Activated CD8-positive, alpha-beta T cell treated with anti-CD3 and anti-CD28 coated beads for 36 hours (primary cell): ENCODE measurements around the gene FAM162A. TPM values are rescaled to one million over a fixed set of nuclear protein-coding genes. Genes with fewer than 3 reads are reported as not detected.
"Not testable (repeated sequence)": the region's sequence is repeated elsewhere in the genome, so short reads cannot be mapped to it uniquely, and the experiment has no call there.

Experiments used
- ATAC-seq: fragments of 200-7000 bp; cut with Tn5 transposase; one replicate; pipeline ENCODE4 v1.10.0; 2021; ENCODE audit warnings: mild to moderate bottlenecking, moderate library complexity
- CTCF ChIA-PET: fragments of 350-600 bp; sonication (Branson Sonifier 250); formaldehyde crosslinking; loops from one replicate; lab custom pipeline; 2021; ENCODE audit warnings: antibody characterized with exemption; lab: Charles Lee
- POLR2A ChIA-PET: fragments of 350-600 bp; sonication (Branson Sonifier 250); formaldehyde crosslinking; loops from one replicate; lab custom pipeline; 2021; ENCODE audit warnings: antibody characterized with exemption; lab: Charles Lee
- DNase-seq: peaks from one replicate; pipeline ENCODE4 v3.0.0-alpha.2; 2020
- H3K27ac Mint-ChIP-seq: one replicate; pipeline ENCODE4 v1.8.0; 2021; ENCODE audit warnings: mild to moderate bottlenecking, mixed read lengths
- H3K27me3 Mint-ChIP-seq: one replicate; pipeline ENCODE4 v1.8.0; 2021; ENCODE audit warnings: mixed read lengths
- H3K36me3 Mint-ChIP-seq: one replicate; pipeline ENCODE4 v1.8.0; 2021; ENCODE audit warnings: low read depth, mixed read lengths
- H3K4me1 Mint-ChIP-seq: one replicate; pipeline ENCODE4 v1.8.0; 2021; ENCODE audit warnings: low read depth, mixed read lengths
- H3K4me3 Mint-ChIP-seq: one replicate; pipeline ENCODE4 v1.8.0; 2021; ENCODE audit warnings: mild to moderate bottlenecking, moderate library complexity, mixed read lengths
- H3K9me3 Mint-ChIP-seq: one replicate; pipeline ENCODE4 v1.8.0; 2021; ENCODE audit warnings: mixed read lengths
- intact Hi-C: fragments of 100-400 bp; cut with micrococcal nuclease; formaldehyde crosslinking; loops from one replicate; pipeline ENCODE4 v1.10.0; 2022
- total RNA-seq, 2 experiments: library from RNA; stranded (reverse); gene quantifications; one replicate each; pipeline ENCODE4 v1.2.3, GENCODE V29; 2021
- TF ChIP-seq, protein P1 (sequence below): fragments of 200-600 bp; IDR thresholded peaks from one replicate; pipeline ENCODE4 v1.8.0; 2022; ENCODE audit warnings: antibody characterized with exemption, mild to moderate bottlenecking

The FAM162A gene
- total RNA-seq, 2 experiments from 2014 or later = 202 to 204 TPM

DNA sequence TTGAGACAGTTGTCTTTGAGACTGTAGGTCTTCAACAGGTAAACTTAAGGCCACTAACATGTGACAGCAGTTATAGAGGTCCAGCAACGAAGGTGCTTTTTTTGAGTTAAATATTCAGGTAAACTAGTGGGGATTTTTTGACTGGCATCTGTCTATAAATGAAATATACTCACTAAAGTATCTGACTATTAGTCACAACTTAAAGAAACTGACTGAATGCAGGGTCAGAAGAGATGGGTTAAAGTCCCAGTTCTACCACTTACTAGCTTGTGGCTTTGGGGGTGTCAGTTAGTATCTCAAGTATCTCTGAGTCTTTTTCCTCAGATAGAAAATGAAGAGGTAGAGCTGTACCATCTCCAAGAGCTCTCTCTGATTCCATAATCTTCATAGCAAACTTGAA lies 18.9 kb upstream of the FAM162A start:
- peak overlapping the region; percentile 78 for H3K27ac Mint-ChIP-seq
- intact Hi-C loops = no loop called here
- TF ChIP-seq, protein P1, sequence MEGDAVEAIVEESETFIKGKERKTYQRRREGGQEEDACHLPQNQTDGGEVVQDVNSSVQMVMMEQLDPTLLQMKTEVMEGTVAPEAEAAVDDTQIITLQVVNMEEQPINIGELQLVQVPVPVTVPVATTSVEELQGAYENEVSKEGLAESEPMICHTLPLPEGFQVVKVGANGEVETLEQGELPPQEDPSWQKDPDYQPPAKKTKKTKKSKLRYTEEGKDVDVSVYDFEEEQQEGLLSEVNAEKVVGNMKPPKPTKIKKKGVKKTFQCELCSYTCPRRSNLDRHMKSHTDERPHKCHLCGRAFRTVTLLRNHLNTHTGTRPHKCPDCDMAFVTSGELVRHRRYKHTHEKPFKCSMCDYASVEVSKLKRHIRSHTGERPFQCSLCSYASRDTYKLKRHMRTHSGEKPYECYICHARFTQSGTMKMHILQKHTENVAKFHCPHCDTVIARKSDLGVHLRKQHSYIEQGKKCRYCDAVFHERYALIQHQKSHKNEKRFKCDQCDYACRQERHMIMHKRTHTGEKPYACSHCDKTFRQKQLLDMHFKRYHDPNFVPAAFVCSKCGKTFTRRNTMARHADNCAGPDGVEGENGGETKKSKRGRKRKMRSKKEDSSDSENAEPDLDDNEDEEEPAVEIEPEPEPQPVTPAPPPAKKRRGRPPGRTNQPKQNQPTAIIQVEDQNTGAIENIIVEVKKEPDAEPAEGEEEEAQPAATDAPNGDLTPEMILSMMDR = no peak
- H3K4me1 Mint-ChIP-seq = peaks cover 20% of the 10 kb centered on the region
- H3K4me3 Mint-ChIP-seq = no peak overlapping the region
- H3K27me3 Mint-ChIP-seq = no peaks in the 10 kb centered on the region
- ATAC-seq = peak; percentile 57
- H3K36me3 Mint-ChIP-seq = peaks cover 51% of the 10 kb centered on the region
- ChIA-PET CTCF (interaction anchor here (0.9 to 1.3 kb wide), 2 partner anchors 9 to 819 kb away, joined by 3 read pairs; no protein-coding TSS in a partner anchor), POLR2A (no interaction called here)
- H3K9me3 Mint-ChIP-seq = no peaks in the 10 kb centered on the region
- DNase-seq = no peak

DNA sequence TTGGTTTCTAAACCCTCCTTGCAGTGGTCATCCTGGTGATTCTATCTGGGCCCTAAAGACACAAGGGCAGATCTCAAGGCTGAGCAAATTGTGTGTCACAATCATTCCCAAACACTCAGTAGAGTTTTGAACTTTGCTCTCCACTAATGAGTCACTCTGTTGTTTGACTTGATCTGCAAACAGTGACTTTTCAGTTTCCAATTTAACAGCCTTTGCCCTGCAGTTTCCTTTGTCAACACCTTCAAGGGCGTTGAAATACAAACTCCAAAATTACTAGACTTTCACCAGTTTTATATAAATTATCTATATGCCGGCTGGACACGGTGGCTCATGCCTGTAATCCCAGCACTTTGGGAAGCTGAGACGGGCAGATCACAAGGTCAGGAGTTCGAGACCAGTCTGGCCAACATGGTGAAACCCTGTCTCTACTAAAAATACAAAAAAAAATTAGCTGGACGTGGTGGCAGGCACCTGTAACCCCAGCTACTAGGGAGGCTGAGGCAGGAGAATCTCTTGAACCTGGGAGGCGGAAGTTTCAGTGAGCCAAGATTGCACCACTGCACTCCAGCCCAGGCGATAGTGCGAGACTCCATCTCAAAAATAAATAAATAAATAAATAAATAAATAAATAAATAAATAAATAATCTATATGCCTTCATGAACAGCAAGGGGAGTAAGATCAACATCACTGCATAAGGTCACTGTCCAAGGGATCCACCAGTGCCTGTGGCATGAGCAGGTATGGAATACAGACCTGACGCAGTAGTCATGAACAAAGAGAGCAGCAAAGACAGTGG lies 18.2 kb upstream of the FAM162A start:
- POLR2A ChIA-PET, H3K4me3 Mint-ChIP-seq, H3K27me3 Mint-ChIP-seq, H3K9me3 Mint-ChIP-seq, intact Hi-C loops, DNase-seq: not testable (repeated sequence)
- Mint-ChIP-seq H3K36me3 (peaks cover 54% of the 10 kb centered on the region), H3K27ac (peak overlapping the region; percentile 78), H3K4me1 (peaks cover 20% of the 10 kb centered on the region)
- ATAC-seq = peak; percentile 80
- CTCF ChIA-PET = interaction anchor here (0.9 to 1.4 kb wide), 3 partner anchors 9 to 820 kb away, joined by 3 to 4 read pairs (median 3); no protein-coding TSS in a partner anchor

DNA sequence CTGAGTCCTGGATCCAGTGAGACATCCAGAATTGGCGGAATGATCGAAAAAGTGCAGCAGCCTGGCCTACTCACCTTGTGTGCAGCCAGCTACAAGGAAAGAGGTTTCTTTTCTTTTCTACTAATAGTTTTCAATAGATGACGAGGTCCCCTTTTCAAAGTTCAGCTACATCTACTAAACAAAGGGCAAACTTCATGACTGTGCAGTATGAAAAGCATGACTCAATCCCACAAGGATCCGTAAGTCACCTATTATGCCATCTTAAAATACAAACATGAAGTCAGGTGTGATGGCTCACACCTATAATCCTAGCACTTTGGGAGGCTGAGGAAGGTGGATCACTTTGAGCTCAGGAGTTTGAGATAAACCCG lies 17.6 kb upstream of the FAM162A start:
- CTCF ChIA-PET = interaction anchor here (1.4 kb wide), 1 partner anchor 67 kb away, joined by 4 read pairs; no protein-coding TSS in a partner anchor
- intact Hi-C loops = no loop called here
- POLR2A ChIA-PET = interaction anchor here (0.8 kb wide), 1 partner anchor 9 kb away, joined by 3 read pairs; no protein-coding TSS in a partner anchor
- DNase-seq = no peak
- no peaks in the 10 kb centered on the region for H3K27me3 Mint-ChIP-seq
- no peak overlapping the region for H3K4me3 Mint-ChIP-seq
- peak overlapping the region; percentile 72 for H3K27ac Mint-ChIP-seq
- TF ChIP-seq, protein P1 = no peak
- ATAC-seq = peak; percentile 15
- peaks cover 20% of the 10 kb centered on the region for H3K4me1 Mint-ChIP-seq
- H3K9me3 Mint-ChIP-seq = no peaks in the 10 kb centered on the region
- H3K36me3 Mint-ChIP-seq = peaks cover 58% of the 10 kb centered on the region

DNA sequence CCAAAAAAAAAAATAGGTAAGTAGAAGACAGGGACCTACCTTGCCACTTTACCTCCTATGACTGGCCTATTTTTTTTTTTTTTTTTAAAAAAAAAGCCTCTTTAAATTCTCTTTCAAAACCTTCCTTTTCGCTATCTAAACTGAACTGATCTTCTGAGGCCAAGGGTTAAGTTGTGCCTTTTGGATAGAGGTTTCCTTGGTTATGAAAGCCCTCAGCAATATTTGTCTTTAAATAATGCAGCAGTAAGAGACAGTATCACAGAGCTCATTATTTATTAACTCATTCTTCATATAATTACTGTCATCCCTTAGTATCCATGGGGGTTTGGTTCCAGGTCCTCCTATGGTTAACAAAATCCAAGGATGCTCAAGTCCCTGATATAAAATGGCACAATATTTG lies 9.9 kb upstream of the FAM162A start:
- TF ChIP-seq, protein P1 = no peak
- ChIA-PET POLR2A (no interaction called here), CTCF (interaction anchor here (1.2 kb wide), 1 partner anchor 245 kb away, joined by 4 read pairs; no protein-coding TSS in a partner anchor)
- Mint-ChIP-seq H3K36me3 (peaks cover 54% of the 10 kb centered on the region), H3K9me3 (no peaks in the 10 kb centered on the region), H3K27ac (no peak overlapping the region), H3K27me3 (no peaks in the 10 kb centered on the region), H3K4me1 (peaks cover 20% of the 10 kb centered on the region), H3K4me3 (no peak overlapping the region)
- DNase-seq (no peak), ATAC-seq (no peak)
- intact Hi-C loops = no loop called here

DNA sequence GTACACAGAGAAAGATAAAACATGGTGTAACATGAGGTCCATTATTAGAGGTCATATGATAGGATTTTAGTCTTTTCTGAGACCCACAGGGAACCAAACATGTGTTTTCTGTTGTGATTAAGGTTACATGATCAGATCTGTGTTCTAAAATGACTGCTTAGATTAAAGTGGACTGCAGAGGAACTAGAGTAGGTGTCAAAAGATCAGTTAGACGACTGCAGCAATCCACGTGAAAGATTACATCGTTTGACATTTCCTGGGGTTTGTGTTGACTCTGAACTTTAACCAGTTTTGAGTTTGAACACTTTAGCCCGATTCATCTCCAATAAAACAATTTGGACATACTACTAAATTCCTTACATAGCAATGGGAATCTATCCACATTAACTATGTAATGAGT lies 6.0 kb upstream of the FAM162A start:
- TF ChIP-seq, protein P1 = no peak
- Mint-ChIP-seq H3K4me3 (no peak overlapping the region), H3K36me3 (peaks cover 53% of the 10 kb centered on the region), H3K27me3 (no peaks in the 10 kb centered on the region), H3K9me3 (no peaks in the 10 kb centered on the region), H3K4me1 (peaks cover 45% of the 10 kb centered on the region), H3K27ac (peak overlapping the region; percentile 76)
- peak; percentile 34 for DNase-seq
- ChIA-PET POLR2A (no interaction called here), CTCF (no interaction called here)
- peak; percentile 64 for ATAC-seq
- intact Hi-C loops = no loop called here
